Stomach smooth muscle (tissue), 2 donors: ENCODE measurements around the gene CUEDC1.
A peak's percentile ranks its signal among the peaks of the same experiment; 100 is the strongest.

Experiments
- H3K27ac ChIP-seq: one replicate; pipeline ENCODE4 v1.7.0; 2013; ENCODE audit warnings: mild to moderate bottlenecking, low read length, inconsistent platforms
- H3K27me3 ChIP-seq, 2 donors: one replicate each; pipeline ENCODE4 v1.7.0; 2013; ENCODE audit warnings: low read length in 2 of 2; ENCODE audit not compliant: insufficient read depth in 2 of 2, control insufficient read depth in 1 of 2
- H3K36me3 ChIP-seq, 2 donors: one replicate each; pipeline ENCODE4 v1.7.0; 2013; ENCODE audit warnings: low read length in 2 of 2; ENCODE audit not compliant: control insufficient read depth in 2 of 2, insufficient read depth in 2 of 2
- H3K4me1 ChIP-seq: one replicate; pipeline ENCODE4 v1.7.0; 2013; ENCODE audit warnings: low read length; ENCODE audit not compliant: control insufficient read depth, insufficient read depth
- H3K4me3 ChIP-seq, 2 donors: one replicate each; pipeline ENCODE4 v1.7.0; 2013; ENCODE audit warnings: low read length in 2 of 2
- H3K9ac ChIP-seq, 2 donors: one replicate each; pipeline ENCODE4 v1.7.0; 2013; ENCODE audit warnings: low read length in 2 of 2, mild to moderate bottlenecking in 1 of 2
- H3K9me3 ChIP-seq, 2 donors: one replicate each; pipeline ENCODE4 v1.7.0; 2013; ENCODE audit warnings: low read length in 2 of 2; ENCODE audit not compliant: control insufficient read depth in 2 of 2
- donor health status: healthy.
- donor health status: Pancreatic carcinoma.

The CUEDC1 gene

DNA sequence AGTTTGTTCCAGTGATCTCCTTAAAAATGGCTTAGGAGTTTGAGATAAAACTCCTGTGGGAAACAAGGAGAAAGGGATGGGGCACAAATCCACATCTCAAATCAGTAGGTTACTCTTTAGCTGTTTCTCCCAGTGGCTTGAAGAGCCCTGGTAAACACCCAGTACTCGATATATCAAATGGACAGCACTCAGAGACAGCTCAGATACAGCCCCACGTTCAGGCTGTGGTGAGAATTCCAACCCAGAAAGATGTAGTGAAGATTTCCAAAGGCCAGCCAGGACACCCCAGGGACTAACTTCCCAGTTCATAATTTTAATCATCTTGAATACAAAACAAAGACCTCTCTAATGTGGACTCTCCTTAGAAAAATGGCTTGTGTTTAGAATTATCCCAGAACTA is 39.2 kb upstream of the CUEDC1 start:
- Histone ChIP-seq H3K9me3 (no peaks in the 10 kb centered on the region), H3K9ac (peak overlapping the region in 1 of 2 donors; percentile 48), H3K27me3 (no peaks in the 10 kb centered on the region), H3K36me3 (peaks cover 5 to 7% of the 10 kb centered on the region in 2 donors), H3K4me3 (no peak overlapping the region), H3K4me1 (peaks cover 12% of the 10 kb centered on the region), H3K27ac (peak overlapping the region; percentile 62)

DNA sequence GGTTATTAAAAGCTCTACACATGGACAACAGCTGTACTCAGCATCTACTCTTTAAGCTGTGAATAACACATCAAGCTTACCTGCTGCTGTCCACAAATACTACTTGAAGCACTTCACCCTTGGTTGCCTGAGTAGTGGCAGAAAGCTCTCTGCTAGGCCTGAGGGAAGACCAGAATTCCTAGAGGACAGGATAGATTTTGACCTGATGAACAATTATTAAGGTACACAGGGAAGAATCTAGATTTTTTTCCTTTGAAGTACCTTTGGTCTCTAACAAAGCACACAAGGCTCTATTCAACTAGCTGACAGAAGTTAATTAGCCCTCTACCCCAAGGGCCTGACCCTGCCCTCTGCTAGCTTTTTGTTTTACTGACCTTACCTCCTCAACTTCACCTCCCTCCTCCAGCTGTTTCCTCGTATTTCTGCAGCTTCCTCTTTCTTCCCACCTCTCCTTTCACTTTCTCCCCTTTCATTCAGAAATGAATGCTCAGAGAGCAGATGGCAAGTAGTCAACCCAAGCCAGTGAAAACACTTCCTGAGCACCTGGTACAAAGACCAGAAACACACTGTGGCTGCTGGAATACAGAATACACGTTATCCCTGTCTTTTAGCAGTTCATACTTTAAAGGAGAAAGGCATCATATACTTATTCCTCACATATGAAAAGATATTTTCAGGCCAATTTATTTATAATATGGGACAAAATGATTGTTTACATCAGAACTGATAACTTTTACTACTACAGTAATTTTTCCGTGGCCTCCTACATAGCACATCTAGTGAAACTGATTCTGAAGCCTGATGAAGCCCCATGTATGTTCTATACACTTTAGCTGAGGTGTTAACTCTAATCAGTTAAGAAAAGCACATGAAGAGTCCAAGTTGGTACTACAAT is 38.5 kb upstream of the CUEDC1 start:
- Histone ChIP-seq H3K27ac (peak overlapping the region; percentile 62), H3K9ac (peak overlapping the region; percentile 3 to 48), H3K36me3 (peaks cover 0 to 7% of the 10 kb centered on the region in 2 donors), H3K4me1 (peaks cover 12% of the 10 kb centered on the region), H3K9me3 (no peaks in the 10 kb centered on the region), H3K27me3 (no peaks in the 10 kb centered on the region), H3K4me3 (no peak overlapping the region)

DNA sequence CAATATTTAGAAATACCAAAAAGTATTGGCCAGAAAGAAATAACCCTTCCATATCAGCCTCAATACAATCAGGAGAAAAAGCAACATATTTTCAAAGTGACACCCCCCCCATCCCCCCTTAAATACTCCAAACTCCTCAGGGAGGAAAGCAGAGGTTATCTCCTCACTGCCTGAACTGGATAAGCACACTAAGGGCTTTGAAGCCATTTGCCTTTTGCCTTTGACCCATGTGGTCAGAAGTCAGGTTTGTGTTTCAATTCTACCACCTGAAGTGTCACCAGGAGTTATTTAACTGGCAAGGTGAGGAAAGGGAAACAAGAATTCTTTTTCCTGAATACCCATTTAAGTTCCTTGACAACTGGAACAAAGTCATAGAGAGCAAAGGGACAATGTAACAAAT is 36.3 kb upstream of the CUEDC1 start:
- Histone ChIP-seq H3K36me3 (no peaks in the 10 kb centered on the region), H3K27me3 (no peaks in the 10 kb centered on the region), H3K27ac (no peak overlapping the region), H3K4me1 (peaks cover 12% of the 10 kb centered on the region), H3K9me3 (no peaks in the 10 kb centered on the region), H3K4me3 (no peak overlapping the region), H3K9ac (no peak overlapping the region)

DNA sequence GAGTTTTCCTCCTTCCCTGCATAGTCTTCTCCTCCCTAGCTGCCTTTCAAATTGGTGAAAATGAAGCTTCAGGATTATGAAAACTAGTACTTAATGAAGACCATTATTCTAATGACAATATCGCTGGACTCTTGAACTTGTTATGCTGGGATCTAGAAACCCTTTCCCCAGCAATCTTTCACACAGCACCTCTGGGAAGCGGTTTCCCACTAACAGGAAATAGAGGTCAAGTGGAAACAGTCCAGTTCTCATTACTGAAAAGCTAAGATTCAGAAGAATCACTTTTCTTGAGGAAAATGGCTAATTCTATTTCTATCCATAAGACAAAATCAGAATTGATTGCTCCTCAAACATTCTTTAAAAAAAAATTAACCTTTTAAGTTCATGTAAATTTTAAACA is 34.8 kb upstream of the CUEDC1 start:
- no peaks in the 10 kb centered on the region for H3K36me3 ChIP-seq
- no peak overlapping the region for H3K4me3 ChIP-seq
- peak overlapping the region; percentile 90 for H3K27ac ChIP-seq
- no peak overlapping the region for H3K9ac ChIP-seq
- no peaks in the 10 kb centered on the region for H3K27me3 ChIP-seq
- peaks cover 14% of the 10 kb centered on the region for H3K4me1 ChIP-seq
- no peaks in the 10 kb centered on the region for H3K9me3 ChIP-seq

DNA sequence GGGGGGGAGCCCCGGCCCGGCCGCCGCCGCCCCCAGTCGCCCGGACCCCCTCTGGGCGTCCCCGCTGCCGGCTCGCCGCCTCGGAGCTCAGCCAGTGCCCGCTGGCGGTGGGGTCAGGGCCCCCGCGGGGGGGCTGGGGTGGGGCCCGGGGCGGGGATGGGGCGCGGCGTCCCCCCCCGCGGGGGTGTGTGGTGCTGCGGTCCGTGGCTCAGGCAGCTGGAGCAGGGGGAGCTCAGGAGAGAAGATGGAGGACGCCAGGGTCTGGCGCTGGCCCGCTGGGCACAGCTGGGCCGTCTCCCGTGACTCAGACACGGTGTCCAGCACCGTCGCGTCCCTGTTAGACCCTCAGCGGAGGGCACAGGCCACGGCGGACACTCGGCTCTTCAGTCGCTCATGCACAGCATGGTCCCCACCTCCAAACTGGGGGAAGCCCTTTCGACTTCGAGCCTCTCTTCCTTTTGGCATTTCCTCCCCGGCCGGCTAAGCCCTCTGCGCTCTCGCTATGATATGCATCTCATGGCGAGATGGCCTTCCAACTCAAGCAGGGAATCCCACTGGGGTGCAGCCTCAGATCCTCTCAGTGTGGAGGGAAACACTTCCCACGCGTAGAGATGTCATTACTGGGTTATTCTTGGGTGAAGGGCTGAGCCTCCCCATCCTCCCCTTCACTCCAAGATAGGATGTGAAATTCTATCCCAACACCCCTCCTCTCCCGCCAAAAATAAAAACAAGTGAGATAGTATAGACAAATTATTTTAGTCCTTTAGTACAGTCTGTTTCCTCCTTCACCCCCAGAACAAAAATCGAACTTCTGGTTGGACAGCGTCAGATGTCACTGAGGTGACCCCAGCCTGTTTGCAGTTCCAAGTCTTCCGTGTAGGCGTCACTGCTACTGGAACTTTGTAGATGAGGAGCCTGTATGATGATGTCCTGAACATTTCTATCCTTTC is 33.4 kb upstream of the CUEDC1 start:
- Histone ChIP-seq H3K4me3 (peak overlapping the region; percentile 89 to 92), H3K9ac (peak overlapping the region; percentile 84 to 87), H3K36me3 (no peaks in the 10 kb centered on the region), H3K4me1 (peaks cover 22% of the 10 kb centered on the region), H3K9me3 (no peaks in the 10 kb centered on the region), H3K27me3 (no peaks in the 10 kb centered on the region), H3K27ac (peak overlapping the region; percentile 90)

DNA sequence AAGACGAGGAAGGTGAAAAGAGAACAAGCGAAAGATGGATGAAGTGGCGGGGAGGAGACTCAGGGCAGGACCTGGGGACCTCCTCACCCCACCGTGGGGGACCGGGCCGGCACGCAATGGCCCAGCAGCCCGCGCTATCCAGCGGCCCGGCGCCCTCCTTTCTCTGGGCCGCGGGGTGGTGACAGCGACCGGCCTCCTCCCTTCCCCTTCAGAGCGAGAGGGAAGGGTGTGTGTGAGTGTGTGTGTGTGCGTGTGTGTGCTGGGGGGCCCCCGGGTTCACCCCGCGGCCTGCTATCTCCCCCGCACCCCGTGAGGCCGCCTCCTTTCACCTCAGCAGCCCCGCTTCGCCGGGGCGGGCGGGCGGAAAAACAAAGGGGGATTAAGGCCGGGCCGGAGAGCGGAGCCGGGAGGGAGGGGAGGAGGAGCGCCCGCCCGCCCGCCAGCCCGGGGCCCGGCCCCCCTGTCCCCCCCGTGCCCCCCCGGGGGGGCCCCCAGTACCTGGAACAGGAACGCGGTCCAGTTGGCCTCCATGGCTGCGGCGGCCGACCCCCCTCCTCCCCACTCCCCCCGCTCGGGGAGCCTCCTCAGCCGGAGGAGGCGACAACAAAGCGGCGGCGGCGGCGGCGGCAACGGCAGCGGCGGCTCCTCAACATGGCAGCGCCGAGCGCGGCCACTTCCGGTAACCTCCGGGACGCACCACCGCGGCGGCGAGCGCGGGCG is 32.5 kb upstream of the CUEDC1 start, which contains the start of gene VEZF1:
Gene VEZF1, minus strand, starts transcription at position 674 of the 720 bp plus-strand sequence. Its CDS starts 143 bp downstream, at position 531.
- Histone ChIP-seq H3K9ac (peak within 1 kb of the TSS; percentile 92 to 99), H3K4me3 (peak within 1 kb of the TSS; percentile 89 to 92), H3K9me3 (no peaks in the 10 kb centered on the region), H3K36me3 (peaks cover 0 to 1% of the 10 kb centered on the region in 2 donors), H3K27ac (peak within 1 kb of the TSS; percentile 95), H3K27me3 (no peaks in the 10 kb centered on the region), H3K4me1 (peaks cover 24% of the 10 kb centered on the region)

DNA sequence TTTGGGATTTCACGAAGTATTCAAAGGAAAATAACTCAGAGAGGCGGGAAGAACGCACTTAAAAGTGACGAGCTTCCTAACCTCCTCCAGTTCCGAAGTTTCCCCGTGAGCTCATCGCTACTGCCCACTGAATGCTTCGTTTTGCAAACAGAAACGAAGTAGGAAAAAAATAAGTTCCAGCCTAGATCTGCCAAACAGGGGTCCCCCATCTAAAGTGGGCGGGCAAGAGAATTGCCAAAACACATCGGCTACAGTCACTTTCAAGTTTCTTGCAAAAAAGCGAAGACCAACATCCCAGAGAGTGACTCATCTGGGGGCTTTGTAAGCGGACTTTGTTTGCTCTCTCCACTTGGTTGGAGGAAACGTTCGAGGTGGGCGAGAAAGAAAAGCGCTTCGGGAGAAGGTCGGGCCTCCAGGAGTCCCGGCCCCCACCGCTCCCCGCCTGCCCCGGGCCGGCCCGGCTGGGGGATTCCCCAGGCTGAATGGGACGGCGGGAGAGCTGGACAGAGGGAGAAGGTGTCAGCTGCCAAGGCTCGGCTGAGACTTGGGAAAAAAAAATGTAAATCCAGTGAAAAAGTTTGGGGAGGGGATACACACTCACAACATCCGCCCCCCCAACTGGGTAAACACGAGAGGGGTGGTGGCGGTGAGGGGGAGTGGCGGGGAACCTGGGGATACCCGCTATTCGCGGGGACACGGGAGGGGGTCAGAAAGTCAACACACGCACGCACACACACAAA is 31.8 kb upstream of the CUEDC1 start:
- H3K9ac ChIP-seq, result peak overlapping the region; percentile 92 to 99
- peaks cover 5 to 6% of the 10 kb centered on the region in 2 donors for H3K36me3 ChIP-seq
- H3K27ac ChIP-seq, result peak overlapping the region; percentile 95
- peak overlapping the region; percentile 63 to 89 for H3K4me3 ChIP-seq
- no peaks in the 10 kb centered on the region for H3K27me3 ChIP-seq
- H3K9me3 ChIP-seq, result no peaks in the 10 kb centered on the region
- H3K4me1 ChIP-seq, result peaks cover 30% of the 10 kb centered on the region

DNA sequence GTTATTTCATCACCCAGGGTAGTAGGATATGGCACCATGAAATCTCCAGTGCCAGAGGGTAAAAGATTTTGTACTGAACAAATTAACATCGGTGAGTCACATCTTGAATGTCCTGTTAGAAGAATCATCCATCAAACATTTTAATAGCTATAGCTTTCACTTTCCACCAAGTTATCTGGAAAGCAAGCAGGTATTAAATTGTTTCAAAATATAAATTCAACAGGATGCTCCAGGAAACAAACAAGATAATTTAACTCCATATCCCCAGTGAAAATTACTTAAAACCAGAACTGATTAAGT is 30.4 kb upstream of the CUEDC1 start:
- H3K27me3 ChIP-seq, result no peaks in the 10 kb centered on the region
- H3K27ac ChIP-seq, result peak overlapping the region; percentile 19
- H3K9ac ChIP-seq, result peak overlapping the region; percentile 30 to 99
- H3K4me1 ChIP-seq, result peaks cover 35% of the 10 kb centered on the region
- no peaks in the 10 kb centered on the region for H3K9me3 ChIP-seq
- peak overlapping the region in 1 of 2 donors; percentile 36 for H3K4me3 ChIP-seq
- peaks cover 8 to 9% of the 10 kb centered on the region in 2 donors for H3K36me3 ChIP-seq

DNA sequence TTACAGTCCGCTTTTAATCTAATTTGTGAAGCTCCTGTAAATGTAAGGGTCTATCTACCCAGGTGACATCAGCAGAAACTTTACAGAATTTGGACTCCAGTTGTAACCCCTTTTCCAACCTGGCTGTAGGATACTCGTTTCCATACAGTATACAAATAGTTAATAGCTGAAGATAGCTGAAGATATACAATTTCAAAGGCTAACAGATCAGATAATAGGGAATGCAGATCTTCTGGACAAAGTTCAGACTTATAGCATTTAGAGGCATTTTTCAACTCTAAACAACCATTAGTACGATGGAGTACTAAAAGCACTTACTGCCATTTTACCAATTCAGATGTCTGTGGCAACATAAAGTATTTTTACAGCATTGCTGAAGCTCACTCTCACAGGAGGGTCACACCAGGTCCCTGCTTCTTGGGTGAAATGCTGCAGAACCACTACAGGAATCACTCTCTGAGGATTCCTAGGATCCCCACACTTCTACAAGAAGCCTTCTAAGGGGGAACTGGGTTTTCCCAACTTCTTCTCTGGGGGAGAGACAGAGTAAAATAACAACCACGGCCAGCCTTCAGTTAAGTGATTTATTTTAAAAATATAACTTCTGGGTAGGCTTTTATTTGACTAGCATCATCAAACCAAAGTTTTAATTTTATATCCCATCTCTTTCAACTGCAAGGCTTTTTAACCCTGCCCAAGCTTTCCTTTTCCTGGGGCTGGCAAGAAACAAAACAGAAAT is 29.9 kb upstream of the CUEDC1 start:
- Histone ChIP-seq H3K4me3 (peak overlapping the region; percentile 12 to 36), H3K27ac (peak overlapping the region; percentile 19), H3K27me3 (no peaks in the 10 kb centered on the region), H3K36me3 (peaks cover 8 to 14% of the 10 kb centered on the region in 2 donors), H3K9ac (peak overlapping the region; percentile 16 to 37), H3K4me1 (peaks cover 35% of the 10 kb centered on the region), H3K9me3 (no peaks in the 10 kb centered on the region)
